NB4 (cell line): ENCODE measurements around the gene TMEM86B.

Experiments used
- CTCF ChIP-seq: IDR thresholded peaks from one replicate; pipeline ENCODE4 v1.5.1; 2012; ENCODE audit warnings: low read depth, low read length
- MAX ChIP-seq: IDR thresholded peaks from 2 replicates; pipeline ENCODE4 v1.6.1; 2011; ENCODE audit warnings: low read depth, low read length
- MYC ChIP-seq: IDR thresholded peaks from 2 replicates; pipeline ENCODE4 v1.6.1; 2011; ENCODE audit warnings: low read depth, low read length
- POLR2A ChIP-seq: IDR thresholded peaks from 2 replicates; pipeline ENCODE4 v1.6.1; 2011; ENCODE audit warnings: mild to moderate bottlenecking; ENCODE audit not compliant: insufficient read length; ENCODE audit errors: extremely low read depth

- TF ChIP-seq CTCF, result no peak
- TF ChIP-seq MYC, result no peak
- TF ChIP-seq POLR2A, result no peak
- TF ChIP-seq MAX, result no peak
Measured at GRCh38 chr19:55252760-55253663, 24.4 kb upstream of the TMEM86B start.
